Stimulated activated effector memory CD8-positive, alpha-beta T cell treated with anti-CD3 and anti-CD28 coated beads, Interleukin-12 subunit alpha, Interleukin-12 subunit beta, amount 100 ng/mL, for 72 hours (primary cell): Measurements from ENCODE around the gene HIF1AN.

Experiments used
- ATAC-seq: fragments of 150-1000 bp; cut with Tn5 transposase; 2 replicates; pipeline ENCODE4 v1.10.0; 2021
- DNase-seq, 2 donors: peaks; one replicate each; pipeline ENCODE4 v3.0.0; 2021 to 2022; ENCODE audit warnings: low spot score in 2 of 2
- H3K27ac Mint-ChIP-seq: one replicate; pipeline ENCODE4 v1.8.0; 2022; ENCODE audit warnings: mild to moderate bottlenecking, mixed read lengths
- H3K36me3 Mint-ChIP-seq: one replicate; pipeline ENCODE4 v1.8.0; 2022; ENCODE audit warnings: mild to moderate bottlenecking, mixed read lengths
- H3K4me1 Mint-ChIP-seq: one replicate; pipeline ENCODE4 v1.8.0; 2022; ENCODE audit warnings: mixed read lengths
- H3K4me3 Mint-ChIP-seq: one replicate; pipeline ENCODE4 v1.8.0; 2022; ENCODE audit warnings: mild to moderate bottlenecking, mixed read lengths
- H3K9me3 Mint-ChIP-seq: one replicate; pipeline ENCODE4 v1.8.0; 2022; ENCODE audit warnings: mixed read lengths

The HIF1AN gene

DNA sequence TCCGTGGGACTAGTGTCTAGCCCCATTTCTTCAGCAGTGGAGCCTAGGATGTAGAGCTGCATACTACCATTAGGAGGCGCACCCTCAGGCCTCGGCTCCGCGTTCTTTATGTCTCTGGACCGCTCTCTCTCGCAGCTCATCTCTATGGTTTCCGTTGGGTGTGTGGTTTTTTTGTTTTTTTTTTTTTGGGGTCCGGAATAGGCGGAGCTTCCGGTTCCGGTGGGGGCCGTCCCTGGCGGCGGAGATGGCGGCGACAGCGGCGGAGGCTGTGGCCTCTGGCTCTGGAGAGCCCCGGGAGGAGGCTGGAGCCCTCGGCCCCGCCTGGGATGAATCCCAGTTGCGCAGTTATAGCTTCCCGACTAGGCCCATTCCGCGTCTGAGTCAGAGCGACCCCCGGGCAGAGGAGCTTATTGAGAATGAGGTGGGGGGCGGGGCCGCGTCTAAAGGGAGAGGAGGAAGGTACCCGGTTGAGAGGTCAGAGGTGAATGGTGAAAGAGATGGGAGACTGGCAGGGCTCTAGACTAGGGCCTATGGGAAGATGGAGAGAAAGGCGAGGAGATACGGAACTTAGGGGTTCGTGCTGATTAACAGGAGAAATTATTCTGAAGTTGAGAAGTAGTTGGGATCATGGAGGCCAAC is at the start of gene HIF1AN:
Gene HIF1AN, plus strand, starts transcription at position 229 of the 639 bp plus-strand sequence. Its CDS starts 16 bp downstream, at position 245.
- no peaks in the 10 kb centered on the region for H3K9me3 Mint-ChIP-seq
- H3K27ac Mint-ChIP-seq: no peak within 1 kb of the TSS
- DNase-seq: peak; percentile 79 to 94
- H3K4me3 Mint-ChIP-seq: no peak within 1 kb of the TSS
- peaks cover 41% of the 10 kb centered on the region for H3K36me3 Mint-ChIP-seq
- H3K4me1 Mint-ChIP-seq: peaks cover 12% of the 10 kb centered on the region
- ATAC-seq: peak; percentile 98

DNA sequence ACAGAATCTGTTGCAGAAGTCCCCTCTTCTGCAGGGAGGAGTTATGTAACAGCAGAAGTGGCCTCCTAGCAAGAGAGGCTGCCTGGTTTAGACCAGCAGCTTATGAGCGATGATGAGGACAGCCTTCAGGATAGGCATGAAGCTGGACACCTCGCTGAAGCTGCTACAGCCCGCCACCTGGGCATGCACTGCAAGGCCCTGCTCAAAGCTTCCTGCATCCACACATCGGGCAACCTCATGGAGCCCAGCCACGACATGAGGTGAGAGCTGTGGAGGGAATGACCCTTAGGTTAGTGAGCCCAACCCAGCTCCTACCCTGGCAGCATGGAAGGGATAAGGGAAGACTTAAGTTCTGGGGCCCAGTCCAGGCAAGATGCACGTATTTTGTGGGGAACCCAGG is 48.2 kb upstream of the HIF1AN start:
- DNase-seq (no peak), ATAC-seq (no peak)
- Mint-ChIP-seq H3K27ac (no peak overlapping the region), H3K9me3 (no peaks in the 10 kb centered on the region), H3K4me3 (no peak overlapping the region), H3K36me3 (peaks cover 65% of the 10 kb centered on the region), H3K4me1 (peaks cover 11% of the 10 kb centered on the region)

DNA sequence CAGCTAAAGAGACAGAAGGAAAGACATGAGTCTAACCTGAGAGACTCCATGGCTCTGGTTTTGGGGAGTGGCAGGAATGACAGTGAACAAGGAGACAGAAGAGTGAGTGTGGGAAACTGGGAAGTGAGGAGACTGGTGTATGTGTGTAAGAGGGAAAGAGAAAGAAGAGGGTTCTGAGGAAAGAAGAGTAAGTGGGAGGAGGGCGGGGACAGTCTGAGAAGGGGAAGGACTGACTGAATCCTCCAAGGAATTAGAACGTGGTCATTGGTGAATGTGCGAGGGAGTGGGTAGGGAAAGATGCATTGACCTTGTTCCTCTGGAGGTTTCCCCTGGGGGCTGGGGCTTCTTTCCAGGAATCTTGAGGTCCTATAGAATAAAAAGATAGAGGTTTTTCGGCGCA is 46.3 kb upstream of the HIF1AN start:
- H3K4me3 Mint-ChIP-seq: no peak overlapping the region
- no peaks in the 10 kb centered on the region for H3K9me3 Mint-ChIP-seq
- H3K4me1 Mint-ChIP-seq: no peaks in the 10 kb centered on the region
- H3K36me3 Mint-ChIP-seq: peaks cover 84% of the 10 kb centered on the region
- H3K27ac Mint-ChIP-seq: no peak overlapping the region
- DNase-seq: no peak
- ATAC-seq: no peak

DNA sequence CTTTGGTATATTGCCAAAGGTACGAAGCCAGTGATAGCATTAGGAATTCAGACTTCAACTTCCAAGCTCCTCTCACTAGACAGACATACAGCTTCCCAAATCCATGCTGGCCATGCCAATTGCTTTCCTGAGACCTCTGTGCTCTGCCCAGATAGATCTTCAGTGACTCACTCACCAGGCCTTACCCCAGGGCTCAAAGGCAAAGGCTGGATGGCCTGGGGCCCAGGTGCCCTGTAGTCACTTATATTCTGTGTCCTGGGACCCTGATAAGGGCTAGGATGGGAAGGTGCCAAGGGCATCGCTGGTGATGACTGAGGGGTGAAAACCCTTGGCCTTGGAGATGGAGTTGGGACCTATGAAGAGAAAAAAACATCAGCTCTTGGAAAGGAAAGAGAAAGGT is 45.2 kb upstream of the HIF1AN start:
- no peak overlapping the region for H3K4me3 Mint-ChIP-seq
- DNase-seq (no peak), ATAC-seq (no peak)
- no peaks in the 10 kb centered on the region for H3K4me1 Mint-ChIP-seq
- no peak overlapping the region for H3K27ac Mint-ChIP-seq
- H3K36me3 Mint-ChIP-seq: peaks cover 95% of the 10 kb centered on the region
- H3K9me3 Mint-ChIP-seq: no peaks in the 10 kb centered on the region

DNA sequence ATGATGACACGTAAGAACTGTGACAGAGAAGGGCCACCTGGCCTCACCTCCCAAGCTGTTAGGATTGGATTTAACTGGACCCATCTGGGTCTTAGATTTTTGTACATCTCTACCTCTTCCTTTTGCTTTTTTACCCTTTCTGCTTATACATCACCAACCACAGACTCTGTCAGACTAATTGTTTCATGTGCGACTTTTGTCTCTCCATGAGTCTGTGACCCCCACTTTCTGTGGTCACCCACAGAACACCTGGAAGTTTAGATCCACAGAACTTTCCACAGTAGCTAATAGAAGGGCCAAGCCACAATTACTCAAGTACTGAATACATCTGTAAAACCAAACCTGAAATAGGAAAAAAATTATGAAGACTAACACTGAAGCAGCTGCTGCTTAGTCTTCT is 39.2 kb upstream of the HIF1AN start:
- DNase-seq (no peak), ATAC-seq (no peak)
- Mint-ChIP-seq H3K36me3 (peaks cover 91% of the 10 kb centered on the region), H3K9me3 (no peaks in the 10 kb centered on the region), H3K4me1 (no peaks in the 10 kb centered on the region), H3K27ac (peak overlapping the region; percentile 27), H3K4me3 (no peak overlapping the region)

DNA sequence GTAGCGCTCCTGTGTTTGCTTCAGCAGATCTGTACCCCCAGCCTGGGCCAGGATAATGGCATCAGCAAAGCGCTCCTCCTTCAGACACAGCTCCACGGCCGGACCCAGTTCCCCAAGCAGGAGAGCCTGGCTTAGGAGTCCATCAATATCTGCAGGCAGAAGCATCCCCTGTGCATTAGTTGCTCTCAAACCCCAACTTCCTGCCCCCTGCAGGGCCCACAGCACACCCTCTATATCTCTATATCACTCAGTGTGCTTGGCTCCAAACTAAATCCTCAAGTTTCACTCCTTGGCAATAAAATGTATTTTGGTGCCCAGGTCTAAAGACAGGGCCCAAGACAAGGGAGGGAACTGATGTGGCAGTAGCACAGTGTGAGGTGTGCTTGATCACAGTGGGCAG is 37.7 kb upstream of the HIF1AN start:
- Mint-ChIP-seq H3K4me1 (no peaks in the 10 kb centered on the region), H3K4me3 (no peak overlapping the region), H3K36me3 (peaks cover 90% of the 10 kb centered on the region), H3K9me3 (no peaks in the 10 kb centered on the region), H3K27ac (no peak overlapping the region)
- no peak for DNase-seq
- ATAC-seq: no peak

DNA sequence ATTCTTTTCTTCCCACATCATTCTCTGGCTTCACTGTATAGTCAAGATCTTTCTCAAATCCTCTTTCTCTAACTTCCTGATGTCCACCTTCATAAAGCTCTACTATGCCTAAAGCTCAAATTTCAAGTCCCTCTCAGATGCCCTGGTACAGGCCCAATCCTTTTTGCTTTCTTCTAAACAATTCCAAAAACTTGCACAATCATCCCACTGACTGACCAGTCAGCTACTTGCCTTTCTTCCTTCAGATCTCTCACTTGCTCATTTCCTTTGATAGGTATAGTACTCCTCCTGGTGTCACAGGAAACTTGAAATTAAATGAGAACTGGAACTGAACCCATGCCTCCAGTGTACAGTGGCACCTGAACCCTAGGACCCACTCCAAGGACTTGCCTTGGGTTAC is 34.3 kb upstream of the HIF1AN start:
- no peak overlapping the region for H3K27ac Mint-ChIP-seq
- H3K4me1 Mint-ChIP-seq: peaks cover 12% of the 10 kb centered on the region
- peaks cover 86% of the 10 kb centered on the region for H3K36me3 Mint-ChIP-seq
- no peak overlapping the region for H3K4me3 Mint-ChIP-seq
- H3K9me3 Mint-ChIP-seq: no peaks in the 10 kb centered on the region
- no peak for DNase-seq
- ATAC-seq: no peak

DNA sequence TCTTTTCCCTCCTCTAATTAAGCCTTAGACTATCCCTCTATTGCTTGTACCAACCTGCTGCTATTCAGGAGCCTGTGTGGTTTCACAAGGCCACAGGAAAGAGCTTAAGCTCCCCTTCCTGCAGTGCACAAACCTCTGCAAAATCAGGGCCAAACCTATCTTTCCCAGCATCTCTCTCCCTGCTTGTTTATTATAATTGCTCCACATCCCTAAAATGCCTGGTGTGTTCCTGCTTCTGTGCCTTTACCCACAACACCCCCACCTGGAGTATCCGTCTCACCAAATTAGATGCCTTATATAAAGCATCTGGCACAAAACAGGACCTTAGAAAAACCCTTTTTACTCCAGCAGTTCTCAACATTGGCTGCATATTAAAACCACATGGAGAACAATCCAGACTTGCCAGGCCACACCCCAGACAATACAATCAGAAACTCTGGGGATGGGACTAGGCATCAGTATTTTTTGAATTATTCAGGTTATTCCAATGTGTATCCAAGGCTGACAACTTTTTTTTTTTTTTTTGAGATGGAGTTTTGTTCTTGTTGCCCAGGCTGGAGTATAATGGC is 32.7 kb upstream of the HIF1AN start:
- Mint-ChIP-seq H3K4me3 (no peak overlapping the region), H3K9me3 (no peaks in the 10 kb centered on the region), H3K4me1 (peaks cover 28% of the 10 kb centered on the region), H3K36me3 (peaks cover 92% of the 10 kb centered on the region), H3K27ac (no peak overlapping the region)
- DNase-seq (no peak), ATAC-seq (no peak)

DNA sequence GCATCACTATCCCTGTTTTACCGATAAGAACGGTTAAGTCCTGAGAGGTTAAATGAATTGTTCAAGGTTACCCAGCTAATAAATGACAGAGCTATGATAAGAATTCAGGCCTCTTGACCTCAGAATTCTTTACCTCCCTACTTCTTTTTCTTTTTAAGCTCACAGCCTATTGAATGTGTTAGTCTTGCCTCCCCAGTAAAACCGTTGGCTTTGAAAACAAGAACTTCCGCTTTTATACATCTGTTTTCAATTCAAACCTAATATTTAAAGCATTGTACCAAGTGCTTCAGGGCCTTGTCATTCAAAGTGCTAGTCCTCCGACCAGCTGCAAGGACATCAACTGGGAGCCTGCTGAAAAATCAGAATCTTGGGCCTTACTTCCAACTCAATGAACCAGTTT is 31.6 kb upstream of the HIF1AN start:
- Mint-ChIP-seq H3K4me3 (no peak overlapping the region), H3K36me3 (peaks cover 82% of the 10 kb centered on the region), H3K27ac (peak overlapping the region; percentile 69), H3K4me1 (peaks cover 39% of the 10 kb centered on the region), H3K9me3 (no peaks in the 10 kb centered on the region)
- ATAC-seq (no peak), DNase-seq (no peak)

DNA sequence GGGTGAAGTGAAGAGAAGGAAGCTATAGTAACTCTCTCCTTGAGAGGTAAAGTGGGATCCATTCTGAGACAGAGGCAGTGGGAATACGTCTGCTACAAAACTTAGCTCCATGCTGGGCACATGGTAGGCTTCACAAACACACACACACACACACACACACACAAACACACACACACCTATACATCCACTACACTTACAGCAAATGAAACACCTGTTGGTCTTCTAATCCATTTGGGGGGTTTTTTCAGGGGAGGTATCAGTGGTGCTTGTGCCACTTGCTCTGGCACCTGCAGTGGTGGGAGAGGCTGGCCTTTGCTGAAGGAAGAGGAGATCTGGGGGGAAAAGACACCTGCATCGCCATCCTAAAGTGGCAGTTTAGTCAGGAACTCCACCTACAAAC is 30.6 kb upstream of the HIF1AN start:
- Mint-ChIP-seq H3K4me1 (peaks cover 50% of the 10 kb centered on the region), H3K36me3 (peaks cover 71% of the 10 kb centered on the region), H3K4me3 (no peak overlapping the region), H3K9me3 (no peaks in the 10 kb centered on the region), H3K27ac (no peak overlapping the region)
- ATAC-seq (no peak), DNase-seq (no peak)

DNA sequence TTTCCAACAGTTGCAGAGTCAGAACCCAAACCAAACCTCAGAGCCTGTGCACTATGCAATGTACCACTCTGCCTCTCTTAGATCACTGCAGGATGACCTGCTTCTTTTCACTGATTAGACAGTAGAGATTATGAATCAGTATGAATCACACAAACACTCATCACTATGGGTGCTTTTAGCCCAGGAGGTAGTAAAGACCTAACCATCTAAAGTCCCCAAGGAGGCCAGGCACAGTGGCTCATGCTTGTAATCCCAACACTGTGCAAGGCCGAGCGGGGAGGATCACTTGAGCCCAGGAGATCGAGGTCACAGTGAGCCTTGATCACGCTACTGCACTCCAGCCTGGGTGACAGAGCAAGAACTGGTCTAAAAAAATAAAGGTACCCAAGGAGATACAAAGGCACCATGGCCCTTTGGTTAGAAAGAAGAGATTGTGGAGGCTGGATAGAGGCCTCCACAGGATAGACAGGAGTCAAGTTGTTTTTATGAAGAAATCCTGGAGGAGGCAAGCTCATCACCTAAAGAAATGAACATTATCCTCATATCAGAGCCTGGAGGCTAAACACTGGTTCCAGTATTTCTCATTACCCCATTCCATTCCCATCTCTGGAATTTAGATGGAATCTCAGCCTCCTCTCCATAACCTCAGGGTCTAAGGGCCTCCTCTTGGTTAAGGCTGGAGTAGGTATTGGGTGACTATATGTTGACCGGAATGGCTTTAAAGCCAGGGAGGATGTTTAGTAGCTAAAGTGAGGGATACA is 29.0 kb upstream of the HIF1AN start:
- H3K4me3 Mint-ChIP-seq: peak overlapping the region; percentile 57
- H3K4me1 Mint-ChIP-seq: peaks cover 63% of the 10 kb centered on the region
- ATAC-seq (peak; percentile 82), DNase-seq (no peak)
- peaks cover 61% of the 10 kb centered on the region for H3K36me3 Mint-ChIP-seq
- peak overlapping the region; percentile 91 for H3K27ac Mint-ChIP-seq
- H3K9me3 Mint-ChIP-seq: no peaks in the 10 kb centered on the region

DNA sequence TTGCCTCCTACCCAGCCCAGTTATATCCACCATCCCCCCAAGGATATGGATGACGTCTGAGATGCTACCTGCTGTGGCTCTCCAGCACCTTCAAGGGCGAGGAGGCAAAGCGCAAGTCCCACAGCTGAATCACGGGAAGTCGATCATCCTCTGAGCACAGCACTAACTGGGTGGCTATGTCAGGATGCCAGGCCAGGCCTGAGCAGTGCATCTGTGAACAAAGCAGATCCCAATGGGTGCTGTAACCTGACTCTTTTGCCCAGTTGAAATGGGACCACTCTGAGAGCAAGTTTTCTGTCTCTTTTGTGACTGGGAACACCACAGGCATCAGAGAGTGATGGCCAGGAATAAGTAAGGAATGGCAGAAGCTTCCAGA is 28.4 kb upstream of the HIF1AN start:
- ATAC-seq: no peak
- Mint-ChIP-seq H3K4me1 (peaks cover 69% of the 10 kb centered on the region), H3K9me3 (no peaks in the 10 kb centered on the region), H3K4me3 (peak overlapping the region; percentile 57), H3K27ac (peak overlapping the region; percentile 91), H3K36me3 (peaks cover 56% of the 10 kb centered on the region)
- DNase-seq: no peak

DNA sequence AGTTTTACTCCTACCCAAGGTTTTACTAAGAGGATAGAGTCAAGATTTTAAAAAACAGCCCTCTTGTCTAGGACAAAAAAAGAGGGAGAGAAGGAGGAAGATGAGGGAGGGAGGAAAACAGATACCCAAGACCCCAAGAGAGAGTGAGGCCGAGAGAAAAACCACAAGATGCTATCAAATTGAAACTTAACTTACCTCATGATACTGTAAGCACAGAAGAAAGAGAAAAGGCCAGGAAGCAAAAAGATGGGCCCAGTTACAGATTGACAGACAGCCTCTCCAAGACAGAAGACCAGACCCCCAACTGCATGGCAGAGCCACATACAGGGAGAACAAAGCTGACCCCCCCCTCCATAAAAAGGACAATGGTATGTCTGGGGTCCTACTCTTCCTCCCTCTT is 27.5 kb upstream of the HIF1AN start:
- Mint-ChIP-seq H3K4me3 (peak overlapping the region; percentile 57), H3K4me1 (peaks cover 73% of the 10 kb centered on the region), H3K27ac (peak overlapping the region; percentile 91), H3K9me3 (no peaks in the 10 kb centered on the region), H3K36me3 (peaks cover 52% of the 10 kb centered on the region)
- DNase-seq (no peak), ATAC-seq (no peak)

DNA sequence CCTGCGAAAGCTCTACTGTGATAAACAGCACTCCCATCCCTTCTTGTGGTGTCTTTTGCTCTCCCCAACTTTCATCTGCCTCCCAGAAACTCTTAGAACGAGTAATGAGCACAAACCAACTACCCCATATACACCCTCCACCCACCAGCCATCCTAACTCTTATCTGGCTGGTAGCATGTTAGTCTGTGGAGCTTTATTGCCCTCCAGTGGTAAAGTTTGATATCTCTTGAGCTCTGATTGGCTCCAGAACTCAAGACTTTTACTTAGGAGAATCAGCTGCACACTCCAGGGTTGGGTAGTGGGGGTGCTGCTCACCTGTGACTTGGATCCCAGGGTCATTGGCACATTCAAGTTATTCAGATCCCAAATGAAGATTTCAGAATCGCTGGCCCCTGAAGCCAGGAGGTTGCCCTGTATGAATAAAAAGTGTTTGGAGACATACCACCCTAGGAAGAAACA is 27.0 kb upstream of the HIF1AN start:
- Mint-ChIP-seq H3K9me3 (no peaks in the 10 kb centered on the region), H3K27ac (peak overlapping the region; percentile 91), H3K4me1 (peaks cover 73% of the 10 kb centered on the region), H3K36me3 (peaks cover 49% of the 10 kb centered on the region), H3K4me3 (peak overlapping the region; percentile 57)
- peak; percentile 59 for ATAC-seq
- peak; percentile 21 to 63 for DNase-seq

DNA sequence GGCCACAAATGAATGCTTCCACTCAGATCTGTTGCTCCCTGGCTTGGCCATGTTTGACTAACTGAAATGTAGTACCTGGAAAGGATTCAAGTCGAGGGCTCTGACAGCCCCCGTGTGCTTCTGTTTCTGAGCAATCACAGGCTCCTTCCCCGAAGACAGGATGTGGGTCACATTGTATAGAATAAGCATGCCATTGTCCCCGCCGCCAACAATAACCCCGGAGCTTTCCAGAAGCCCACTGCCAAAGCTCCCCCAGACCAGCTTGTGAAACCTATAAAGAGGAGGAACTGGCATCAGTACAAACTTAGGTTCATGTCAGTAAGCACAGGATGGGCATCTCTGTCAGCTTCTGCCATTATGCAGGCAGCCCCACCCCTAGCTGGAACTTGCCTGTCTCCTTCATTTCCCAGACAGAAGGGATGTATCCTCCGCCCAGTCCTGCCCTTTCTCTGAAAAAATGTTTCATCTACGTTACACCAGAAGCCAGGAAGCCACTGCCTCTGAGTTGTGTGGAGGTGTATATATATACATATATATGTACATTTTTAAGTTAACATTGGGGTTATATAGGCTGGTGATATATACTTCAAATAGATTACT is 26.4 kb upstream of the HIF1AN start:
- peaks cover 43% of the 10 kb centered on the region for H3K36me3 Mint-ChIP-seq
- H3K9me3 Mint-ChIP-seq: no peaks in the 10 kb centered on the region
- peak overlapping the region; percentile 91 for H3K27ac Mint-ChIP-seq
- peak; percentile 26 to 84 for DNase-seq
- ATAC-seq: peak; percentile 61
- peak overlapping the region; percentile 57 for H3K4me3 Mint-ChIP-seq
- H3K4me1 Mint-ChIP-seq: peaks cover 73% of the 10 kb centered on the region
